Stimulated activated CD8-positive, alpha-beta memory T cell treated with anti-CD3 and anti-CD28 coated beads, Interleukin-15, amount 100 ng/mL, for 4 hours (primary cell): ENCODE data around the gene ADAMTSL3.

Experiments
- DNase-seq, 2 donors: peaks; one replicate each; pipeline ENCODE4 v3.0.0-alpha.2; 2020; ENCODE audit warnings: low read depth in 2 of 2

The ADAMTSL3 gene

GRCh38 chr15:83869341-83869740 is 215.4 kb downstream of the ADAMTSL3 start:
- no peak for DNase-seq

- no peak for DNase-seq
Observed at GRCh38 chr15:83871808-83872559, 218.1 kb downstream of the ADAMTSL3 start.

GRCh38 chr15:83873966-83874365 is 220.0 kb downstream of the ADAMTSL3 start:
- DNase-seq = no peak

DNA sequence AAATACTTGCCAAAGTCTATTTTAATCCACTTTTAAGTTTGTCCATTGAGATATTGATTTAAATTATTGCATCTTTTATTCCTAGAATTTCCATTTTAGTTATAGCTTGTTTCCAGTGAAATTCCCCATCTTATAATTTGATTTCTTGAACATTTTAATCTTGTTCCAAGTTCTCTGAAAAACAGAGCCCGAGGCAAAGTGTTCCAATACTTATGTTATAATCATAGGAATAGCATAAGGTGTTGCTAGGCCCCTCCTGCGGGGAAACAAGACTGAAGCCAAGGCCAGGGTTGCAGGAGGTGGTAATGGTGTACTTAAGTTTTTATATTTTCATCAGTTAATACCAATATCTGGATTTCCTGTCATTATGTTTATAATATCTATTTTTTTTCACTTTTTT is 226.6 kb downstream of the ADAMTSL3 start:
- no peak for DNase-seq

- DNase-seq = no peak
Observed at GRCh38 chr15:83881156-83881555, 227.2 kb downstream of the ADAMTSL3 start.

DNA sequence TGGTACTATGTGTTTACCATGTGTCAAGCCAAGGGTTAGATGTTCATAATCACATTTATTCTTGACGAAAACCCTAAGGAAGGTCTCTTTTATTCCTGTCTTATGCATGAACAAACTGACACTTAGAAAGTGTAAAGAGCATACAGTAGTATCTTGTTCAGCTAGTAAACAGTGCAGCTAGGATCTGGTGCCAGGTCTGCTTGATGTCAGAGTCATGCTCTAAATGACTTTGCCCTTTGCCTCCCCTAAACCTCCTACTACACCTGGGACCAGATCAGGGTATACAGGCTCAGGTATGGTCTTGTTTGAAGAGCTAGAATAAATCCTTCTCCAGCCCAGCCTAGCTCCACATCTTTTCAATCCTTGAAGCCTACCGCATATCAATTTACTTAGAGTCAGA is 232.4 kb downstream of the ADAMTSL3 start:
- no peak for DNase-seq

DNA sequence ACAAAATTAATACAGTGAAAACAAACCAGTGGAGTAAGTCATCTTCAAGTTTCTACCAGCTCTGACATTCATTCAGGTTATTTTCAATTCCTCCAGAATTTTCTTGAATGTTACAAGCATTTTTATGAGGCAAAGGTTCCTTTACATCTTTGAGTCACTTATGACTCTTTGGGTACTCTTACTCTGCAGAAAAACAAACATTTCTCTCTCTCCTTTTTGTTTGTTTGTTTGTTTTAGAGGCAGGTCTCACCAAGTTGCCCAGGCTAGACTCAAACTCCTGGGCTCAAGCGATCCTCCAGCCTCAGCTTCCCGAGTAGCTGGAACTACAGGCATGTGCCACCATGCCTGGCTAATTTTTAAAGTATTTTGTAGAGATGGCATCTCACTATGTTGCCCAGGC is 233.5 kb downstream of the ADAMTSL3 start:
- no peak for DNase-seq

GRCh38 chr15:83887961-83888360 is 234.0 kb downstream of the ADAMTSL3 start:
- DNase-seq = no peak

DNA sequence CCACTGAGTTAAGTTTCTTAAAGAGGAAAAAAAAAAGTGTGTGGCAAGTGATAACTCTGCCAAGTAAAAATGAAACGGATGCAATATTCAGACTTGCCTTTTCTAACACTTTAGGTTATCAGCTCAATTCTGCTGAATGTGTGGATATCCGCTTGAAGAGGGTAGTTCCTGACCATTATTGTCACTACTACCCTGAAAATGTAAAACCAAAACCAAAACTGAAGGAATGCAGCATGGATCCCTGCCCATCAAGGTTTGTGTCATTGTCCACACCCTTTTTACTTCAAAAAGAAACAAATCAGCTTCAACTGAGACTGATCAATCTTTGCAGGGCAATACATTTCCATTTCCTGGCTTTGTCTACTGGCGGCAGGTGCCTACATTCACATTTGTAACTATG is 236.1 kb downstream of the ADAMTSL3 start:
- DNase-seq = no peak

GRCh38 chr15:83890587-83890986 is 236.7 kb downstream of the ADAMTSL3 start:
- no peak for DNase-seq

- DNase-seq = no peak
Observed at GRCh38 chr15:83892498-83892897, 238.6 kb downstream of the ADAMTSL3 start.

DNA sequence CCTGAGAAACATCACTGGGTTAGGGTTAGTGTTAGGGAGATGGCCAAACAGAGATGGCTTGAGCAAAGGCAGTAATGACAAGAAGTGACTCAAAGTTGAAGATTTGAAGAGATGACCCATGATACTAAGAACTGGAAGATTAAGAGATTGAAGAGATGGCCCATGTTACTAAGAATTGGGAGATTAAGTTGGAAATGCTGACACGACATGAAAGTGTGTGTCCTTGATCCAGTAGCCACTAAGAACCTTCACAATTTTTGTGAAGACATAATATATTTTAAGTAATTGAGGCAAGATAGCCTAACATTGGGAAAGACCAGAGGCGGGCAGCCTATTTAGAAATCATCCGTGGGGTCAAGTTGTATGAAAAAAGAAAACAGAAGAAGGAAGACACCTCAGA is 239.4 kb downstream of the ADAMTSL3 start:
- no peak for DNase-seq

DNA sequence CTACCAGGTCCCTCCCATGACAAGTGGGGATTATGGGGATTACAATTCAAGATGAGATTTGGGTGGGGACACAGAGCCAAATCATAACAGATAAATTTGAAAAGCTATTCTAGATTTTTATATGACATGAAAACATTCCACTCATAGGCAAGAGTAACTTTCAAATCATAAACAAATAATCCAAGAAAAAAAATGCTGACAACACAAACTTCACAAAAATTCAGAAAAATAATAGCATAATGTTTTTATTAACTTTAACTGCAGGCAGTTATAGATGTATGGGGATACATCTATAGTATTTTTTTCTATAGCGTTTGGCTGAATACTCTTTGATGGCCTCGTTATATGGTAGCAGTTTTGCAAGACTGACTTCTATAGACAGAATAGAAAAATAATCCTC is 243.1 kb downstream of the ADAMTSL3 start:
- DNase-seq = no peak

DNA sequence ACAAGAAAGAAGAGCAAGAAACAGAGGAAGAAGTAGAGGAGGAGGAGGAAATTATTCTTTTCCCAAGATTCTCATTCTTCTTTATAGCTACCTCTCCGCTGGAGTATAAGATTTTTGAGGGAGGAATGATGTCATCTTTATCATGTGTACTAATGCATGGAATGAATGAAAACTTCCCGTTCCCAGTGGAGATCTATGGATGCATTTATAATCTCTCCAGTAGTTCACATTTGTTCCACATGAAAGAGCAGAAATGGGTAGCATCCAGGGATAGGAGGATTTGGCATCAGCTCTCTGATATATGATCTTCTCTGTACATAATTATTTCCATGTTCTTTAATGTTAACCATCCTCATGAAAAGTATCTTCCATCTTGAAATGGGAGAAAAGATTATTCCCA is 244.4 kb downstream of the ADAMTSL3 start:
- no peak for DNase-seq

DNA sequence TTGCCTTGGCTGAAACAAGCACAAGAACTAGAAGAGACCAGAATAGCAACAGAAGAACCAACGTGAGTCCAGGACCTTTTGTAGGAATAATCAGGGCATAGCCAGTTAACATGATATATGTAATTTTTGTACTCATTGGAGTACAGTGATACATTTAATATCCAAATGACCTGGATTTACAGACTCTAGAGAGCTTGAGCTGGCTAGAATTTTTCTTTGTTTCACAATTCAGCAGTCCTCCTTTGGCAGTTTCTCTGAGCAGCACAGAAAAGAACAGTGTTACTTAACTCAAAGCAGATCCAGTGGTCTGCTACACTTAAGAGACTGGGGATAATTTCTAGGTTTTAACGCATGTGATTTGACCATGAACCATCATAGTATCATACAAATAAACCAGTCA is 245.7 kb downstream of the ADAMTSL3 start:
- DNase-seq = no peak

DNA sequence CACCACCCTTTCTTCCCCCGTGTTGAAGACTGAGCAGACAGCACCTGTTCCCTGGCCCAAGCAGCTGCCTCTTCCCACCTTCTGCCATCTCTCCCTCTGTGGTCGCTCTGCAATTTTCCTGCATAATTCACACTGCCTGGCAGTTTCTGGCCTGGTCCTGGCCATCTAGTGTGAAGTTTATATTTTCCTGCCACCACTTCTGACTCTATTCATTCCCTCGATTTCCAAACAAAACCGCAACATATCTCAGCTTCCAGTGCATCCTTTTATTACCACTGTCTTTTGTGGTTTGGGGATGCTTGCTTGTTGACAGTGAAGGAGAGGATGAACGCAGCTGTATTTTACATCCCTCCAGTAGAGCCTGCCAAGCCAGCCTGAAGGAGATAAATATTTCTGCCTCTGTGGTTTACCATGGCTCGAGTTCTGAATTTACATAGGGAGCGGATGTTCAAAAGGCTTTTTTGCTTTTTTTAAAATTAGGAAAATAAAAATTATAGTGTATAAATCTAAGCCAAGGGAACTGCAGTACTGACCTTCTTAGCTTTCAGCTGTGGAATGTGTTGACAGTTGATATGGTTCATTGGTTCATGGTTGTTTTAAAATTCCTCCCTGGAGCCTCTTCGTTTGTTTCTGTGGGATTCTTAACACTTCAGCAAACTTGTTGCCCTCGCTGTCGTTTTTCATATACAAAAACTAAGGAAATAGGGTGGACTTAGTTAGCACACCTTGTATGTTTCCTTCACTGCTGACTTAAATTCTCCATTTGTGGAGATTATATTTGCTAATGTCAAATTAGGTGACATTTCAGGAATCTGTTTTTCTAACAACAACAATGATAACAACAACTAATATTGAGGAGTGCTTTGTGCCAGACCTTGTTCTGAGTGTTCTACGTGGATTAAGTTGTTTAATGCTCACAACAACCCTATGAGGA is 250.5 kb downstream of the ADAMTSL3 start:
- no peak for DNase-seq

GRCh38 chr15:83905556-83906273 is 251.8 kb downstream of the ADAMTSL3 start:
- no peak for DNase-seq

DNA sequence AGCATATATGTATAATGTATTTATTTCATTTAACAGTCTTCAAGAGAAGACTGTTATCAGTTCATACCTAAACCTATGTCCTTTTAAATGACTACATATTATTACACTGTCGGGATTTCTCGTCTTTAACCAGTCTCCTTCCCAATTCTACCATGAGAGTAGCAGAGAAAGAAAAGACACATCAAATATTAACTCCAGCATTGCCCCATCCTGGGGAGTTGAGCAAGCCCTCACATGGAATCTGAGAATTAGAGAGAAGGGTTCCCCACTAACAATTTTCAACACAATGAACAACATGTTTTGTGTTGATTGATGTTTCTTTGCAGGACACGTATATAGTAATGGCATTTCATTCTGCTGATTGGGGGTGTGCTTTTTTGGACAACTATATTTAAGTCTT is 257.4 kb downstream of the ADAMTSL3 start:
- DNase-seq = no peak

DNA sequence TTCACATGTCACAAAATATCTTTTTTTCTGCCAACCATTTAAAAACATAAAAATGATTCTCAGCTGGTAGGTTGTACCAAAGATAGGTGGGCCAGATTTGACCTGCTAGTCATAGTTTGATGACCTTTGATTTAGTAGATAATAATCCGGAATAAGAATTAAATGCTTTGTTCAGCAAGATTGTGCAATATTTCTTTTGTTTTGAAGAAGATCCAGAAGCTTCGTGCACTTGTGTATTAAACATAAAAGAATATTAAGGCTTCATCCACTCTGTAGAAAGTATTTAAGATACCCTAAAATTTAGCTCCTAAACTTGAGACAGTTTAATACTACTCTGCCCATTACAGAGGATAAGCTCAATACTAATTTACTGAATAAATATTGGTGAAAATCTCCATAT is 258.4 kb downstream of the ADAMTSL3 start:
- no peak for DNase-seq

DNA sequence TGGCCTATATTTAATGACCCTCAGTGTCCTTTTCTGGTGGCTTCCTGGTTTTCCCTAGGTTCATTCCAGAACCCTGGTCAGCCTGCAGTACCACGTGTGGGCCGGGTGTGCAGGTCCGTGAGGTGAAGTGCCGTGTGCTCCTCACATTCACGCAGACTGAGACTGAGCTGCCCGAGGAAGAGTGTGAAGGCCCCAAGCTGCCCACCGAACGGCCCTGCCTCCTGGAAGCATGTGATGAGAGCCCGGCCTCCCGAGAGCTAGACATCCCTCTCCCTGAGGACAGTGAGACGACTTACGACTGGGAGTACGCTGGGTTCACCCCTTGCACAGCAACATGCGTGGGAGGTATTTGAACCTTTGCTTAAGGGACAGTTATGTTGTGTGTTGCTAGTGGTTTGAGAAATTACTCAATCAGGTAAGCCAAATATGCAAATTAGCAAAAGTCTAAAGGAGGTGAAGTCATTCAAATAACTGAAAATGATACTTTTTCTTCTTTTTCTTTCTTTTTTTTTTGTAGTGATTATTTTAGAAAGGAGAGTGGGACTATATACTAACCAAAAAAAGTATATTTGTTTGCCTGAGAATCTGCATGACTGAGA is 259.2 kb downstream of the ADAMTSL3 start:
- no peak for DNase-seq

DNA sequence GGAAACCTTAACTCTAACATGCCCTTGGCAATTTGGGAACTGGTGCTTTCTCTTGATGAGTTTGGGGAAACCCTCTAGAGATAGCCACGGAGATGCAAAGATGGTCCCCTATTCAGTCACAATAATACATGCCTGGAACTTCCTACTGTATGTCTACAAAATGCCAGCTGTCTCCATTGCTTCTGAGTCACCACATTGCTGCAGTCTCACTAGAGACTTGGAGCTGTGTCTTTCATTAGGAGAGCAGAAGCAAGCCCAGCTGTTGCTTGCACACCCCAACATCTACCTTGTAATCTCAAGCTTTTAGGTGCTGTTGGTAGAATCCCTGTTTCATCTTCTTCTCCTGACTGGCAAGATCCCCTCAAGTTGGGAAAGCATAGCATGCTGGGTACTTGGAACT is 261.0 kb downstream of the ADAMTSL3 start:
- no peak for DNase-seq

- no peak for DNase-seq
Observed at GRCh38 chr15:83917432-83917831, 263.5 kb downstream of the ADAMTSL3 start.
